HL-60 (cell line): Measurements from ENCODE around the gene DENND1A.

Experiments used
- GABPA ChIP-seq: IDR thresholded peaks from 2 replicates; pipeline ENCODE4 v1.6.1; 2012; ENCODE audit warnings: low read depth
- POLR2AphosphoS5 ChIP-seq: IDR thresholded peaks from 2 replicates; pipeline ENCODE4 v1.6.1; 2012; ENCODE audit warnings: low read depth
- REST ChIP-seq: IDR thresholded peaks from 2 replicates; pipeline ENCODE4 v1.6.1; 2012; ENCODE audit warnings: low read depth; ENCODE audit not compliant: insufficient replicate concordance
- SPI1 ChIP-seq: IDR thresholded peaks from 2 replicates; pipeline ENCODE4 v1.6.1; 2012; ENCODE audit warnings: low read depth, mild to moderate bottlenecking, borderline replicate concordance
- TF ChIP-seq, protein P1 (sequence below): IDR thresholded peaks from one replicate; pipeline ENCODE4 v1.5.1; 2011; ENCODE audit warnings: low read length, control low read depth, inconsistent platforms; ENCODE audit not compliant: insufficient read depth

GRCh38 chr9:123746765-123747164 lies 183.2 kb downstream of the DENND1A start:
- no peak for TF ChIP-seq POLR2AphosphoS5
- TF ChIP-seq, protein P1, sequence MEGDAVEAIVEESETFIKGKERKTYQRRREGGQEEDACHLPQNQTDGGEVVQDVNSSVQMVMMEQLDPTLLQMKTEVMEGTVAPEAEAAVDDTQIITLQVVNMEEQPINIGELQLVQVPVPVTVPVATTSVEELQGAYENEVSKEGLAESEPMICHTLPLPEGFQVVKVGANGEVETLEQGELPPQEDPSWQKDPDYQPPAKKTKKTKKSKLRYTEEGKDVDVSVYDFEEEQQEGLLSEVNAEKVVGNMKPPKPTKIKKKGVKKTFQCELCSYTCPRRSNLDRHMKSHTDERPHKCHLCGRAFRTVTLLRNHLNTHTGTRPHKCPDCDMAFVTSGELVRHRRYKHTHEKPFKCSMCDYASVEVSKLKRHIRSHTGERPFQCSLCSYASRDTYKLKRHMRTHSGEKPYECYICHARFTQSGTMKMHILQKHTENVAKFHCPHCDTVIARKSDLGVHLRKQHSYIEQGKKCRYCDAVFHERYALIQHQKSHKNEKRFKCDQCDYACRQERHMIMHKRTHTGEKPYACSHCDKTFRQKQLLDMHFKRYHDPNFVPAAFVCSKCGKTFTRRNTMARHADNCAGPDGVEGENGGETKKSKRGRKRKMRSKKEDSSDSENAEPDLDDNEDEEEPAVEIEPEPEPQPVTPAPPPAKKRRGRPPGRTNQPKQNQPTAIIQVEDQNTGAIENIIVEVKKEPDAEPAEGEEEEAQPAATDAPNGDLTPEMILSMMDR = no peak
- no peak for TF ChIP-seq REST
- no peak for TF ChIP-seq SPI1
- no peak for TF ChIP-seq GABPA
